Adrenal gland (tissue), 12 donors: ENCODE results near the gene CCNC. TPM values are rescaled to one million over a fixed set of nuclear protein-coding genes. Genes with fewer than 3 reads are reported as not detected.

Experiments used
- DNase-seq, 7 donors: peaks; one replicate each; pipeline ENCODE4 v3.0.0-alpha.2; 2019 to 2020
- H3K27ac ChIP-seq, 5 donors: fragments of 200-600 bp; sonication (generic) in 4 of 5; 1 replicate in 3 of 5; 2 replicates in 2 of 5; pipeline versions ENCODE4 v1.5.1 to v1.8.0; 2016 to 2020; ENCODE audit warnings: mild to moderate bottlenecking in 1 of 5
- H3K27me3 ChIP-seq: fragments of 200-600 bp; 2 replicates; pipeline ENCODE4 v1.8.0; 2021
- H3K36me3 ChIP-seq, 2 donors: fragments of 200-600 bp; replicated peaks in 1 of 2; 1 replicate in 1 of 2; 2 replicates in 1 of 2; pipeline versions ENCODE4 v1.5.1 to v1.8.0; 2018 to 2022
- H3K4me1 ChIP-seq, 2 donors: fragments of 200-600 bp; replicated peaks in 1 of 2; 1 replicate in 1 of 2; 2 replicates in 1 of 2; pipeline versions ENCODE4 v1.5.1 to v1.8.0; 2018 to 2021
- H3K4me3 ChIP-seq, 4 donors: fragments of 200-600 bp; sonication (generic) in 3 of 4; one replicate each; pipeline ENCODE4 v1.5.1; 2016 to 2018
- H3K9me3 ChIP-seq, 3 donors: fragments of 200-600 bp; sonication (generic) in 1 of 3; replicated peaks in 1 of 3; 1 replicate in 2 of 3; 2 replicates in 1 of 3; pipeline versions ENCODE4 v1.5.1 to v1.8.0; 2016 to 2021
- POLR2A ChIP-seq, 2 donors: fragments of 450-650 bp; IDR thresholded peaks; one replicate each; pipeline ENCODE4 v1.6.1; 2017; ENCODE audit warnings: antibody characterized with exemption in 2 of 2, mild to moderate bottlenecking in 2 of 2, moderate library complexity in 1 of 2
- WGBS, 4 donors: extraction: QIAGEN DNeasy Blood & Tissue Kit in 2 of 4; methylation state at CpG; one replicate each; pipeline versions ENCODE4 v1.1.5 to v1.1.7; 2013 to 2017; 5-methylcytosine and 5-hydroxymethylcytosine counted together
- intact Hi-C, 2 donors: fragments of 100-400 bp; cut with DNase I; formaldehyde crosslinking; loops; one replicate each; pipeline versions ENCODE4 v1.14.1 to v1.15.0; 2022 to 2023
- polyA plus RNA-seq, 3 donors: library from polyadenylated mRNA; stranded (reverse); fragments of 200-250 nt in 2 of 3; fragments of 350-450 nt in 1 of 3; fragmentation: Illumina TruSeq in 1 of 3; extraction: RNeasy Lipid Tissue Mini Kit (QIAGEN cat#74804) in 1 of 3; gene quantifications; one replicate each; pipeline ENCODE4 v1.2.3, GENCODE V29; 2013 to 2014
- total RNA-seq, 9 donors: library from RNA; depleted of rRNA in 4 of 9; stranded (reverse); fragments of >200 nt in 4 of 9; fragments of 120-200 nt in 1 of 9; fragmentation: NEBNext Ultra II Directional in 1 of 9; extraction: Animal tissue kit (Norgen Biotek cat#: 25700) in 1 of 9; gene quantifications; one replicate each; pipeline versions ENCODE4 v1.1.0 to v1.2.4, GENCODE V29; 2013 to 2023
- TF ChIP-seq, protein P1 (sequence below), 6 experiments: fragments of 450-650 bp in 4 of 6; fragments of 200-600 bp in 2 of 6; sonication (generic) in 1 of 6; IDR thresholded peaks; 1 replicate in 5 of 6; 2 replicates in 1 of 6; pipeline versions ENCODE4 v1.5.1 to v1.8.0; 2016 to 2021; ENCODE audit warnings: antibody characterized with exemption in 6 of 6, mild to moderate bottlenecking in 2 of 6, moderate library complexity in 1 of 6
- donor health status: healthy with polysubstance abuse.
- donor health status: Bipolar disorder and iron deficiency.
- donor health status: DM: yes; HTN: yes; CAD: no.
- donor health status: DM: no; HTN: no; CAD: no.
- donor health status: DM: no; HTN: no; CAD: no.
- donor health status: DM: yes; HTN: yes; CAD: no.

Gene CCNC
- total and polyA plus RNA-seq, 12 donors = 18.7 to 87.2 (median 54.4) TPM

DNA sequence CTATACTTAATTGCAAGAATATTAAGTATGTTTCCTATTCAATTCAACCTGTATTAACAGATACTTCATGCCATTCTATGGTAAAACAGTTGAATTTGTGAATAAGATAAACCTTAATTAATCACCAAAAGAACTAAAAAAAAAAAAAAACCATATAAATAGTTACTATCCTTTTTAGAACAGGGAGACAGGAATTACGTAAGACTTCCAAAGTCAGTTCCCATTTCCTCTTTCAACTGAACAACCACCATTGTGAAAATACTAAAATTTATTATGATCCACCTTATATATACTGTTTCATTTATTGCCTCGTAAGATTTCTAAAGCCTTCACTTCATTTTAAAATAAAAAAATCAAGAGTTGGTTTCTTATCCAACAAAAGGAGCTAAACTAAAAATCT lies 9.4 kb downstream of the CCNC start:
- H3K27ac ChIP-seq = no peak overlapping the region
- H3K9me3 ChIP-seq = no peaks in the 10 kb centered on the region
- H3K4me3 ChIP-seq = no peak overlapping the region
- intact Hi-C loops = no loop called here
- no peaks in the 10 kb centered on the region for H3K27me3 ChIP-seq
- H3K36me3 ChIP-seq = peaks cover 0 to 26% of the 10 kb centered on the region in 2 donors
- no peak for DNase-seq
- peaks cover 0 to 16% of the 10 kb centered on the region in 2 donors for H3K4me1 ChIP-seq
- WGBS, 4 donors = 78 to 91% (median 85%) methylated on average over 2 of the region's 2 CpGs
- TF ChIP-seq, protein P1, sequence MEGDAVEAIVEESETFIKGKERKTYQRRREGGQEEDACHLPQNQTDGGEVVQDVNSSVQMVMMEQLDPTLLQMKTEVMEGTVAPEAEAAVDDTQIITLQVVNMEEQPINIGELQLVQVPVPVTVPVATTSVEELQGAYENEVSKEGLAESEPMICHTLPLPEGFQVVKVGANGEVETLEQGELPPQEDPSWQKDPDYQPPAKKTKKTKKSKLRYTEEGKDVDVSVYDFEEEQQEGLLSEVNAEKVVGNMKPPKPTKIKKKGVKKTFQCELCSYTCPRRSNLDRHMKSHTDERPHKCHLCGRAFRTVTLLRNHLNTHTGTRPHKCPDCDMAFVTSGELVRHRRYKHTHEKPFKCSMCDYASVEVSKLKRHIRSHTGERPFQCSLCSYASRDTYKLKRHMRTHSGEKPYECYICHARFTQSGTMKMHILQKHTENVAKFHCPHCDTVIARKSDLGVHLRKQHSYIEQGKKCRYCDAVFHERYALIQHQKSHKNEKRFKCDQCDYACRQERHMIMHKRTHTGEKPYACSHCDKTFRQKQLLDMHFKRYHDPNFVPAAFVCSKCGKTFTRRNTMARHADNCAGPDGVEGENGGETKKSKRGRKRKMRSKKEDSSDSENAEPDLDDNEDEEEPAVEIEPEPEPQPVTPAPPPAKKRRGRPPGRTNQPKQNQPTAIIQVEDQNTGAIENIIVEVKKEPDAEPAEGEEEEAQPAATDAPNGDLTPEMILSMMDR (IDR thresholded peaks at IDR 0.05) = no peak
- TF ChIP-seq POLR2A (IDR thresholded peaks at IDR 0.05) = no peak

DNA sequence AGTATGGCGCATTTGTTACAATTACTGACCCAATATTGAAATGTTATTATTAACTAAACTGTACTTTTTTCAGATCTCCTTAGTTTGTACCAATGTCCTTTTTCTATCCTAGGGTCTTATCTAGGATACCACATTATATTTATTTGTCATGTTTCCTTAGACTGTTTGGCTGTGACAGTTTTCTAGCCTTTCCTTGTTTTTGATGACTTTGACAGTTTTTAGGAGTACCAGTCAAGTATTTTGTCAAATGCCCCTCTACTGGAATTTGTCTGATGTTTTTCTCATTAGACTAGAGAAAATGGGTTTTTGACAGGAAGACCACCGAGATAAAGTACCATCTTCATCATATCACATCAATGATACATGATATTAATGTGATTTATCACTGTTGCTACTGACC lies 14.6 kb downstream of the CCNC start:
- WGBS, 4 donors = 77 to 87% (median 82%) methylated on average over 2 of the region's 2 CpGs
- TF ChIP-seq POLR2A (IDR thresholded peaks at IDR 0.05) = no peak
- TF ChIP-seq, protein P1 (IDR thresholded peaks at IDR 0.05) = no peak
- Histone ChIP-seq H3K27ac (no peak overlapping the region), H3K4me3 (no peak overlapping the region), H3K27me3 (no peaks in the 10 kb centered on the region), H3K36me3 (peaks cover 0 to 29% of the 10 kb centered on the region in 2 donors), H3K9me3 (no peaks in the 10 kb centered on the region), H3K4me1 (no peaks in the 10 kb centered on the region)
- DNase-seq = no peak
- intact Hi-C loops = no loop called here

DNA sequence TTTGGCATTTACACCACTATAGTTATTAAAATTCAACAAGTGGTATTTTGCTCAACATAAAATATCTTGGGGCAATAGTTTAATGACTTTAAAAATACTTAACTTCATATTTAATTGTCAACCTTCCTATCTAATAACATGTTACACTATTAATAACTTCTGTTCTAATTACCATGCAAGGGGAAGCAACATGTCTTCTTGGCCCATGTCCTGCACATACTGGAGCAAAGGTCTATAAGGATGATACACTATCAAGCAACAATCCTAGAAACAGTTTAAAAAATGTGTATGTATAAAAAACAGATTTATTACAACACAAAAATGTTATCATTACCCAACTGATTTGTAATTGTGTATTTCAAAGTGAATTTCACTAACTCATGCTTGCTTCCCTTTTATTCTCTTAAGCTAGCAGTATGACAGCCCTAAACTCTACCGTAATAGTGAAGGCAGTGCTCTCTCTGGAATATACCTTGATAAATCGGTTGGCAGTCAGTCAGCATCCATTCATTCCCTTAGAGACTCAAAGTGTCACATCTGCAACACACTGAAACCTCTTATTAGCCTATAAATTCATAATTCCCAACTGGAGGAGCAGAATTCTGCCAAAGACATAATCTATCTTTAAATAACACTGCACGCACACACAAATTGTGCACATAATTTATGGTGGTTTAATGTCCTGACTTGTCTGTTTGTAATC lies 18.3 kb downstream of the CCNC start:
- no peak for DNase-seq
- Histone ChIP-seq H3K9me3 (no peaks in the 10 kb centered on the region), H3K36me3 (peaks cover 0 to 18% of the 10 kb centered on the region in 2 donors), H3K27me3 (no peaks in the 10 kb centered on the region), H3K4me1 (no peaks in the 10 kb centered on the region), H3K4me3 (no peak overlapping the region), H3K27ac (no peak overlapping the region)
- no peak for TF ChIP-seq POLR2A (IDR thresholded peaks at IDR 0.05)
- TF ChIP-seq, protein P1 (IDR thresholded peaks at IDR 0.05) = no peak
- WGBS, 4 donors = 91 to 98% (median 93%) methylated on average over 3 of the region's 3 CpGs
- intact Hi-C loops = no loop called here

DNA sequence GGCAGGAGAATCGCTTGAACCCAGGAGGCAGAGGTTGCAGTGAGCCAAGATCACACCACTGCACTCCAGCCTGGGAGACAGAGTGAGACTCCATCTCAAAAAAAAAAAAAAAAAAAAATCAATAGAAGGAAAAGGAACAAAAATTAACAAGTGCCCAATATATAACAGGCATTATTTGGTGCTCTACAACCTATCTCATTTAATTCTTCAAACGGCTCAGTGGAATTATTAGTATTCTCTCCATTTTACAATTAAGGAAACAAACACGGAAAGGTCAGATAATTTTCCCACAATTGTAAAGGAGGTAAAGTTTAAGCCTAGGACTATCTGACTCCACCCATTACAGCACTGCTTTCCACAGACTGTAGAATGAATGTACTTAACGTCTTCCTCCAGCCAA lies 19.8 kb downstream of the CCNC start:
- no peaks in the 10 kb centered on the region for H3K27me3 ChIP-seq
- no peak overlapping the region for H3K27ac ChIP-seq
- WGBS, 4 donors = 94 to 98% (median 96%) methylated on average over 4 of the region's 4 CpGs
- H3K4me1 ChIP-seq = no peaks in the 10 kb centered on the region
- H3K9me3 ChIP-seq = no peaks in the 10 kb centered on the region
- H3K36me3 ChIP-seq = peaks cover 0 to 11% of the 10 kb centered on the region in 2 donors
- no peak overlapping the region for H3K4me3 ChIP-seq
- DNase-seq = no peak
- TF ChIP-seq POLR2A (IDR thresholded peaks at IDR 0.05) = no peak
- intact Hi-C loops = no loop called here

DNA sequence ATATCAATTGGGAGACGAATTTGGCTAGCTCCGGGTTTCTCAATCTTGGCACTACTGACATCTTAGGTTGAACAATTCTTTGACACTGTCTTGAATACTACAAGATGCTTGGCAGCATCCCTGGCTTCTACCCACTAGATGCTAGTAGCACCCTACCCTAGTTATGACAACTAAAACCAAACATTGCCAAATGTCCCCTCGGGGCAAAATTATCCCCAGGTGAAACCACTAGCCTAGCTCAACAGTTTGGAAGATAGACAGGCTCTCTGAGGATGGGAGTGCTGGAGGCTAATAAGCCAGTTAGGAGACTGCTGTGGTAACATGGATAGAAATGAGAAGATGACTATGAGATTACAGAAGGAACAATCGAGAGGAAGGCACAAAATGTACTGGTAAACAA lies 20.9 kb downstream of the CCNC start:
- intact Hi-C loops = no loop called here
- TF ChIP-seq, protein P1 (IDR thresholded peaks at IDR 0.05) = no peak
- no peak for TF ChIP-seq POLR2A (IDR thresholded peaks at IDR 0.05)
- Histone ChIP-seq H3K27ac (no peak overlapping the region), H3K4me3 (no peak overlapping the region), H3K9me3 (no peaks in the 10 kb centered on the region), H3K36me3 (peaks cover 0 to 11% of the 10 kb centered on the region in 2 donors), H3K27me3 (no peaks in the 10 kb centered on the region), H3K4me1 (no peaks in the 10 kb centered on the region)
- no peak for DNase-seq
- WGBS, 4 donors = 87 to 95% (median 93%) methylated on average over 4 of the region's 4 CpGs
